NCI-H345 (cell line): Measurements from ENCODE around the gene SIK1.
"Not testable (repeated sequence)": the region's sequence is repeated elsewhere in the genome, so short reads cannot be mapped to it uniquely, and the experiment has no call there.

Experiments
- DNase-seq: peaks from one replicate; lab custom pipeline; 2025; lab: John Stamatoyannopoulos, UW

The SIK1 gene

GRCh38 chr21:43426404-43427241, at the start of gene SIK1:
SIK1 (minus strand) TSS chr21:43427131; CDS start chr21:43426178, 953 bp downstream.
- DNase-seq = not testable (repeated sequence)

- DNase-seq = not testable (repeated sequence)
Observed at GRCh38 chr21:43471597-43472242, 44.8 kb upstream of the SIK1 start.

- not testable (repeated sequence) for DNase-seq
Observed at GRCh38 chr21:43469719-43470458, 43.0 kb upstream of the SIK1 start.

- DNase-seq = no peak
Observed at GRCh38 chr21:43467785-43468184, 40.9 kb upstream of the SIK1 start.

GRCh38 chr21:43465159-43465558, 38.2 kb upstream of the SIK1 start:
- not testable (repeated sequence) for DNase-seq

GRCh38 chr21:43463498-43464261, 36.7 kb upstream of the SIK1 start:
- DNase-seq = not testable (repeated sequence)

GRCh38 chr21:43462932-43463331, 36.0 kb upstream of the SIK1 start:
- DNase-seq = not testable (repeated sequence)

- not testable (repeated sequence) for DNase-seq
Observed at GRCh38 chr21:43460475-43460874, 33.5 kb upstream of the SIK1 start.

- not testable (repeated sequence) for DNase-seq
Observed at GRCh38 chr21:43458995-43459394, 32.1 kb upstream of the SIK1 start.

GRCh38 chr21:43456616-43457314, 29.8 kb upstream of the SIK1 start:
- not testable (repeated sequence) for DNase-seq

- not testable (repeated sequence) for DNase-seq
Observed at GRCh38 chr21:43455717-43456116, 28.8 kb upstream of the SIK1 start.

- not testable (repeated sequence) for DNase-seq
Observed at GRCh38 chr21:43454176-43454575, 27.2 kb upstream of the SIK1 start.

- not testable (repeated sequence) for DNase-seq
Observed at GRCh38 chr21:43451850-43452249, 24.9 kb upstream of the SIK1 start.

GRCh38 chr21:43450287-43450686, 23.4 kb upstream of the SIK1 start:
- not testable (repeated sequence) for DNase-seq

- DNase-seq = not testable (repeated sequence)
Observed at GRCh38 chr21:43447353-43447977, 20.5 kb upstream of the SIK1 start.

- DNase-seq = not testable (repeated sequence)
Observed at GRCh38 chr21:43446277-43446932, 19.5 kb upstream of the SIK1 start.

GRCh38 chr21:43444524-43444923, 17.6 kb upstream of the SIK1 start:
- not testable (repeated sequence) for DNase-seq

GRCh38 chr21:43442571-43442970, 15.6 kb upstream of the SIK1 start:
- not testable (repeated sequence) for DNase-seq

- DNase-seq = not testable (repeated sequence)
Observed at GRCh38 chr21:43440835-43441727, 14.2 kb upstream of the SIK1 start.
